Measurements from ENCODE around the gene CDK6.

- TF ChIP-seq CTCF (optimal IDR thresholded peaks at IDR 0.05 in 1 of 3, IDR thresholded peaks at IDR 0.05 in 1 of 3, conservative IDR thresholded peaks at IDR 0.05 in 1 of 3; ENCODE audit: extremely low read depth in 1 of 3, insufficient read depth in 2 of 3, low read length in 3 of 3) (no peak), EZH2 (IDR thresholded peaks at IDR 0.05; ENCODE audit: low read length) (no peak)
These were observed 105.6 kb downstream of the CDK6 start for GRCh38 chr7:92730808-92731207.

All from keratinocyte (primary cell).